Measurements from ENCODE around the gene ANP32A. TPM values are rescaled to one million over a fixed set of nuclear protein-coding genes. Genes with fewer than 3 reads are reported as not detected.

Gene ANP32A
- total RNA-seq, 1 donor, result 41.0 TPM

DNA sequence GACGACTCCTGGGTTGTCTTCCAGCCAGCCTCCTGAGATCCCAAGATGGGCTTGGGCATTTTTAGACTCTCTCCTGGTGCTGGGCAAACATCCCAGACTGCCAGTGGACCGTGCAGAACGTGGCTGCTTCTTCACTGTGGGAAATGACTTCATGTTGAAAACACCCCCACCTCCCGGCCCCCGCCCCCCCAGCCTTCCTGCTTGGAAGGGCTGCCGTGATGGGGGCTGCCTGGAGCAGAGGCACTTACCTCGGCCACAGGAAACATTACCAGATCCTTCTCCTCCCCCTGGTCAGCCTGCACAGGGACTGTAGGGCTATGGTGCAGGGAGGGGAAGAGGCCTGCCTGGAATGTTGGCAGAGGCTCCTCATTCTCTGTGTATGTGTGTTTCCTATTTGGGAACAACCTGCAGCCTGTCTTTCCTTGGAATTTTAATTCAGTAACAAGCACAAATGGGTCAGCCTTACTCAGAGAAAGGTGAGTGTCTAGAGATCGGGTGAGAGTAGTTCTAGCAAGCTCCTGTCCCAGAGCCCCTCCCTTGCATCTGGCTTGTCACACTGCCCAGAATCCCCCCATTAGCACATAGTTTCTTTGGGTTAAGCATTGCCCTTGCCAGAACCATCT, 90.8 kb downstream of the ANP32A start:
- TF ChIP-seq CTCF (IDR thresholded peaks at IDR 0.05; ENCODE audit: insufficient read depth, low read length), result no peak
- peak; percentile 65 for DNase-seq (ENCODE audit: low read depth)
- no peak overlapping the region for H3K4me3 ChIP-seq (ENCODE audit: low read depth, low read length)

Small RNAs within 50 kb of the gene (small RNA-seq; reads per million reads assigned to genes)
- not detected for gene MIR4312

Other genes with a start within 250 kb of the ANP32A start
- gene CORO2B, start 241.9 kb downstream of the ANP32A start, total RNA-seq (ENCODE audit: low replicate concordance), result 8.1 and 23.3 TPM in 2 replicates
- gene SPESP1, start 109.6 kb upstream of the ANP32A start, total RNA-seq (ENCODE audit: low replicate concordance), result 0.98 and 5.6 TPM in 2 replicates
- 0.08 and 0.27 TPM in 2 replicates for gene NOX5, start 193.8 kb upstream of the ANP32A start, total RNA-seq (ENCODE audit: low replicate concordance)